NCI-H774 (cell line): Measurements from ENCODE around the gene SYCE1.

Source experiments
- DNase-seq: peaks from one replicate; lab custom pipeline; 2025; lab: John Stamatoyannopoulos, UW

SYCE1 gene

DNA sequence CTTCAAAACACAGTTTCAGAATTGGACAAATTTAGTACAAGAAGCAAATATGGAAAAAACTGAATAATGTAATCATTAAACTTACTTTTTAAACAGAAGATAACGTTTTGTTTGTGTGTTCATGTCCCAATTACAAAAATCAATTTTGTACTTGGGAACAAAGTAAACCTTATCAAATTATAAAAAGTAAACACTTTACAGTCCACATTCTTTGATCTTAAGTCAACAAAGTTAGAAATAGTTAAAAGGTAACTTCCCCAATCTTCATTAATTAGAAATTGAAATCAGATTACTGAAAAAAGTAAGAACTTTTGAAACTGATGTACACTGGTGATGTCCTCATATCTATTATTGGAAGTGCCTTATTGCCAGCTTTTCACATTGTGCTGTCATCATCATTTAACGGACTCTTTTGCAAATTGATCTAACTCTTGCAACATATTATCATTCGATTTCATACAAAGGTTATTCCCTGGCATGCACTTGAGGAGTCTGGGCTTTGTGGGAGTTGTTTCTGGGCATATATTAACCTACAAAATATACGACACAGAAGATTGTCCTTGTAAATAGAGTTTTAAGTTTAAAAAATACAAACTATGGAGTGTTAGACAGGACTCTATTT lies 53.4 kb downstream of the SYCE1 start:
- DNase-seq: no peak

DNA sequence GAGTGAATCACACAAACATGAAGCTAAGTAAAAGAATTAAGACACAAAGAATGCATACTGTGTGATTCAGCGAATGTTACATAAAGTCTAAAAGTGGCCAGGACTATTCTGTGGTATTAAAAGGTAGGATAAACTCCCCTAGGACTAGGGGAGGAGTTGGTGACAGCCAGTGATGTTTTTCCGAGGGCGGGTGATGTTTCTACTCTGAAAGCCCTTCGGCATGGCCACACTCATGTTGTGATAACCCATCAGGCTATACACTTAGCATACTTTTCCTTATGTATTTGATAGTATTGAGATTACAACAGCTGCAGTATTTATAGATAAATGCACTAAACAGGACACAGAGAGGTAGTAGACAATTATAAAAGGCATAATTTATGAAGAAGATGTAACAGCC lies 54.0 kb downstream of the SYCE1 start:
- no peak for DNase-seq

DNA sequence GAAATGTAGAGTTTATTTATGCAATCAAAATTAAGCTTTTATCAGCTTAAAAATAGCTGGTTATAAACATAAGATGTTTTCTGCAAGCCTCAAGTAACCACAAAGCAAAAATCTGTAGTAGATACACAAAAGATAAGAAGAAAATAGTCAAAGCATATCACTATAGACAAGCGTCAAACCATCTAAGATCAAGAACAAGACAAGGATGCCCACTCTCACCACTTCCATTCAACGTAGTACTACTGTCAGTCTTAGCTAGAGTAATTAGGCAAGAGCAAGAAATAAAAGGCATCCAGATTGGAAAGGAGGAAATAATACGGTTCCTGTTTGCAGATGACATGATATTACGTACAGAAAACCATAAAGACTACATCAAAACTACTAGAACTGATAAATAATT lies 55.7 kb downstream of the SYCE1 start:
- no peak for DNase-seq
